GM18909 (cell line): ENCODE measurements around the gene AOX1.
"Not testable (repeated sequence)": the region's sequence is repeated elsewhere in the genome, so short reads cannot be mapped to it uniquely, and the experiment has no call there.

Experiments
- ATAC-seq: cut with Tn5 transposase; IDR thresholded peaks from one replicate; pipeline ENCODE4 v1.9.1; 2021; ENCODE audit warnings: mild to moderate bottlenecking; ENCODE audit not compliant: unreplicated experiment, poor library complexity

AOX1 gene

GRCh38 chr2:200585730-200586643 is at the start of gene AOX1:
TSS of gene AOX1 (plus strand) at chr2:200586014. CDS start at chr2:200586109, 95 bp downstream.
- no peak for ATAC-seq

GRCh38 chr2:200538139-200538538 is 47.7 kb upstream of the AOX1 start:
- ATAC-seq = no peak

- ATAC-seq = no peak
Measured at GRCh38 chr2:200540793-200541192, 45.0 kb upstream of the AOX1 start.

- not testable (repeated sequence) for ATAC-seq
Measured at GRCh38 chr2:200566596-200566995, 19.2 kb upstream of the AOX1 start.

- ATAC-seq = no peak
Measured at GRCh38 chr2:200567932-200568331, 17.9 kb upstream of the AOX1 start.

- no peak for ATAC-seq
Measured at GRCh38 chr2:200575957-200576356, 9.9 kb upstream of the AOX1 start.

DNA sequence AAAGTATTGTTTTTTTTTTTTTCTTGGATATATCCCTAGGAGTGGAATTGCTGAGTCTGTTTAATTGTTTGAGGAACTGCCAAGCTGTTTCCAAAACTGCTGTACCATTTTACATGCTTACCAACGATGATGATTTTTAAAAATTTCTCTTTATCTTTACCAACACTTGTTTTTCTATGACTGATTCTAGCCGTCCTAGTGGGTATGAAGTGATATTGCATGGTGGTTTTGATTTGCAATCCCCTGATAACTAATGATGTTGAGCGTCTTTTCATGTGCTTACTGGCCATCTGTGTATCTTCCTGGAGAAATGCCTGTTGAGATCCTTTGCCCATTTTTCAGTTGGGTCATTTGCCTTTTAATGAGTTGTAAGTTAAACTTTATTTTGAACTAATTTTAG is 8.8 kb upstream of the AOX1 start:
- ATAC-seq = no peak

DNA sequence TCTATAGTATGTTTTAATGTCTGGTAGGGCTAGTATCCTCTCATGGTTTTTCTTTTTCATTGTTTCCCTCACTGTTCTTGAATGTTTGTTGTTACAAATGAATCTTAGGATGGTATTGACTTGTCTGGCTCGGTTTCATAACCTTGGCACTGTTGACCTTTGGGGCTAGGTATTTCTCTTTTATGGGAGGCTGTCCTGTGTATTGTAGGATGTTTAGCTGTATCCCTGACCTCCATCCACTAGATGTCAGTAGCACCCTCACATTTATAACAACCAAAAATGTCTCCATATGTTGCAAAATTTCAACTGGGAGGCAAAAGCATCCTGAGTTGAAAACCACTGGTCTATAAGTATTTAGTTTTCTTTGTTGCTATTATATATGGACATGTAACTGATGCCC is 7.0 kb upstream of the AOX1 start:
- ATAC-seq = no peak

GRCh38 chr2:200584639-200585038 is 1.2 kb upstream of the AOX1 start:
- no peak for ATAC-seq

GRCh38 chr2:200585340-200585729 is 479 bp upstream of the AOX1 start:
- ATAC-seq = no peak

DNA sequence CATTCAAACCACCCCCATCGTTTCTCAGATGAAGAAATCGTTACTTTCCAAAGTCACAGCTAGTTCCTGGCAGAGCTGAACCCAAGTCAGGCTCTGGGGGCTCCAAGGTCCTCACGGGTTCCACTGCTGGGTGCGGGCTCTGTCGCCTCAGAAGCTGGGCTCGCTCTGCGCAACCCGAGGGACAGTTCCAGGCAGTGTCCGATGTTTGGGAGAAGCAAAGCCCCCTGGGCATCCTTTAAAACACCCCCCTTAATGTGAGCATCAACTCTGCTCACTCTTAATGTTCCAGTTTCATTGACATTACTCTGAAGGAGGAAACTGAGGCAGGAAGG is 796 bp downstream of the AOX1 start:
- no peak for ATAC-seq

DNA sequence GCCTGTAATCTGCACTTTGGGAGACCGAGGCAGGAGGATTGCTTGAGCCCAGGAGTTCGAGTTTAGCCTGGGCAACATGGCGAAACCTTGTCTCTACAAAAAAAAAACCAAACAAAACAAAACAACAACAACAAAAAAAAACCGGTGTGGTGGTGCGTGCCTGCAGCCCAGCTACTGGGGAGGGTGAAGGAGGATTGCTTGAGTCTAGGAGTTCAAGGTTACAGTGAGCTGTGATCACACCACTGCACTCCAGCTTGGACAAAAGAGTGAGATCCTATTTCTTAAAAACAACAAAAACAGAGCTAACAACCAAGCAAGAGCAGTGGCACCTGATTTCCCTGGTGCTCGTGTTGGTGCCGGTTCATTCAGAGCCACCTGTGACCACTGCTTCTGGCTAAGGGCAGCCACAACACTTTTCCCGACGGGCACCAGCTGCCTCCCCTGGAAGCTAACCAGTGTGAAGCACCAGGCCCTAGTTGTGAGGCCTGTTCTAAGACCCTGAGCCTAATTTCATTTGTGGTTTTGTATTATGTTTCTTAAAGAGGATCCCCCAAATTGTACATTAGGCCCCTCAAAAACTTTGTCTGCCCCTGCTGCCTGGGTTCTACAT is 1.3 kb downstream of the AOX1 start:
- no peak for ATAC-seq

DNA sequence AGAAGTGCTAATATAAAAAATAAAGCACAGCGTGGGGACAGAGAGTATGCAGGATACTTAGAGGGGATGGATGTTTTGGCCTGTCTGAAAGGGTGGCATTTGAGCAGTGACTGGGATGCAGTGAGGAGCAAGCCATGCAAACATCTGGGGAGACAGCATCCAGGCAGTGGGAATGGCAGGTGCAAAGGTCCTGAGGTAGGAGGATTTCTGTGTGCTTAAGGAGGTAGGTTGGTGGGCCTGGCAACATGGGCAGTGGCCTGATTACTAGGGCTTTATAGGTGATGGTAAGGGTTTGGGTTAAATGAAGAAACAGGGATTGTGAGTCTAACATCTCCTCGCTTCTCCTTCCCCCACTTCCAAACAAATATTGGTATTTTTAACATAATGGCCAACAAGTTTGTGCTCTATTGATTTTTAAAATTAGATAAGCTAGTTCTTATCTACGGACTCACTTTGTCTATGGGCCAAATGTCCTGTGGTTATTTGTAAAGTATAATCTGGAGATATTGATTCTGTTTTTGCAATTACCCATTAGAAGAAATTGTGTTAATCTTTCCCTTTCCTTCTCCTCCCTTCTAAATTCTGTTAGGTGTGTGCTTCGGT is 2.4 kb downstream of the AOX1 start:
- ATAC-seq = no peak

GRCh38 chr2:200590090-200590489 is 4.3 kb downstream of the AOX1 start:
- no peak for ATAC-seq

DNA sequence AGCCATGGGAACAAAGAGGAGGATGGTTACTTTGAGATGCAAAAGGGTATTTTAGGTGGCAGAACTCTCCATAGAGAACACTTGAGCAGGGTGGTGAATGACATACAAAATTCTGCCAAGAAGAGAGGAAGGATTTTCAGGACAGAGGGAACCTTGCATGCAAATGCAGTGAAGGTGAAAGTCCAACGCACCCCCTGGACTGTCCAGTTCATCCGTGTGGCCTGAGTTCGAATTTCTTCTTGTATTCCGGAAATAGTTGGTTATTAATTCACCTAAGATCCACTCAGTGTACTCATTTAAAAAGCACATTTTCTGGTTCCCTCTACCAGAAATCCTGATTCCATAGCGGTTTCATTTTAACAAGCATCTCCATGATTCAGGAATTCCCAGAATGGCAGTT is 5.5 kb downstream of the AOX1 start:
- ATAC-seq = no peak

DNA sequence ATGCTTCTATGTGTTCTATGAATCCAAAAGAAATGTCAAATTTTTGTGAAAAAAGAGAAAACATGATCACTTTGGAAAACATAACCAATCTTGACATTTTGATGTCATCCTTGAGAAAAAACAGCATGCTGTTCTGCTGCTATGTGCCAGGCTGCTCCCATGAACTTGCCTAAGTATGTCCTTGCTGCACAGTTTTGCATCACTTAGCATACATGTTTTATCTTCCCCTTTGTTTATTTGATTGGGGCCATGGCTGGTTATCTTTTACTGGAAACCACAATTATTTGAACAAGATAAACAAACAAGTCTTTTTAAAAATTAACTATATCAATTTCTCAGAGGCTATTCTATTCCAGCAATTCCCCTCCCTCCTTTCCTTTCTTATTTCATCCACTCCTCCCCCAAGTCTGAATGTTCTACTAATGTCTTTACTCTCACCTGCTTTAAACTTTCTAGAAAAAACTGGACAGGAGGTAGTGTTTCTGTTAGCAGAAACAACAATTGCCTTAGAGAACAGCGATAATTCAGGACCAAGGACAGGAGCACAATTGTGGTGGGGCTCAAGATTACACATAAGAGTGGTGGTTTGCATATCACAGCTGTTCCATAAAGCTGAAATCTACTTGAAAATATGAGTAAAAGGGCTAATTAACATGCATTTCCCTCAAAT is 6.7 kb downstream of the AOX1 start:
- no peak for ATAC-seq

DNA sequence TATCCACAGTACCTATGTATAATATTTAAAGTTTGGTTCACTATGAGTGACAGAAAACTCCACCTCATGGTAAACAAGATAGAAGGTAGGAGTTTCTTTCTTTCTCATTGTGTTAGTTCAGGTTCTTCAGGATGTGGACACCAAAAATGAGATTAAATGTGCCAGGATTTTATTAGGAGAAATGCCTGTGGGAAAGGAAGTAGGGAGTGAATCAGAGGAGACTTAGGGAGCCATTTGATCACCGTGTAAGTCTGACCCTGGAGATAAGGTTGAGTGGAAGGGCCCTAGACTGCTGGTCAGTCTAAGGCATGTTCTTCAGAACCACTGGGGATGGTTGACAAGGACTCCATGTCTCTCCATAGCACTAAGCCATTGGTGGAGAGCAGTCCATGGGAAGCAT is 8.1 kb downstream of the AOX1 start:
- no peak for ATAC-seq

DNA sequence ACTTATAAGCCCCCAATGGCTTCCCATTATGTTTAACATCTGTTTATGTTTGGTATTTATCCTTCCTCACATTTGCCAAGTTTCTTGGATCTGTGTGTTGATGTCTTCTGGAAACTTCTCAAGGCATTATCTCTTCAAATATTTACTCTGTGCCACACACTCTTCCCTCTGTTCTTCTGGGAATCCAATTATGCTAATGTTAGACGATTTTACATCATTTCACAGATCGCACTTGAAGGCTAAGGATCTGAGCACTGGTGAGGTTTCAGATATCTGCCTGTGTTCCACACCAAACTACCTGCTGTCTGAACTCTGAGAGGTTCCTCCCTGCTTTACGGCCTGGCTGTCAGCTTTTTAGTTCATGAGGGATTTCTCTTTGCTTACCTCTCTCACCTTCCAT is 10.1 kb downstream of the AOX1 start:
- no peak for ATAC-seq

DNA sequence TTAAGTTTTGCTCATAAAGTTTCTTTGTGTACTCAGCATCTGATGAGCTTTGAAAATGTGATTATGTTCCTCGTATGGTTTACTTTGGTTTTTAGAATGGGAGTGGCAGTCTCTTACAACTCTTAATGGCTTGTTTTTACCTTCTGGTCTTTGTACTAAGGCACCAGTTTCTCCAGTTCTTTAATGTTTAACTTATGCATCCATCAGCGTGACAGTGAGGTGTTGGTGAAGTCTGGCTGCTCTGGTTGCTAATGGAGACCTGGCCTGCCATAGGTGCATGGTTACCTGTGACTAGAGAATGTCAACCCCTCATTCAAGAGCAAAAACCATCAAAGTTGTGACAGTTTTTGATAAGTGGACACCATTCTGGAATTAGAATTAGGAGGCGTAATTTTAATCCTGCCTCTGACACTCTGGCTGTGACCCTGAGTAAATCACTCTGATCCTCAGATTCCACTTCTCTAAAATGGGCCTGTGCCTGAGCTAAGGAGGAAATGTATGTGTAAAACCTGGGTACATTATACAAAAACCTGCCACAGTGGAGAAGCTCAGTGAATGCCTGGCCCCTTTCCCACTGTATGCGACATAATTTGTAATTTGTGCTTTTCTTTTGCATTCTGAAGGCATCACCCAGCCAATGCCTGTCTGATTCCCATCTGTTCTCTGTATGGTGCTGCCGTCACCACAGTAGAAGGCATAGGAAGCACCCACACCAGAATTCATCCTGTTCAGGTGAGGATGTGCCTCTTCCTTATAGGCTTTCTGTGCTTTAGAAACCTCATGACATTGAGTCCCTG is 11.2 kb downstream of the AOX1 start:
- no peak for ATAC-seq

DNA sequence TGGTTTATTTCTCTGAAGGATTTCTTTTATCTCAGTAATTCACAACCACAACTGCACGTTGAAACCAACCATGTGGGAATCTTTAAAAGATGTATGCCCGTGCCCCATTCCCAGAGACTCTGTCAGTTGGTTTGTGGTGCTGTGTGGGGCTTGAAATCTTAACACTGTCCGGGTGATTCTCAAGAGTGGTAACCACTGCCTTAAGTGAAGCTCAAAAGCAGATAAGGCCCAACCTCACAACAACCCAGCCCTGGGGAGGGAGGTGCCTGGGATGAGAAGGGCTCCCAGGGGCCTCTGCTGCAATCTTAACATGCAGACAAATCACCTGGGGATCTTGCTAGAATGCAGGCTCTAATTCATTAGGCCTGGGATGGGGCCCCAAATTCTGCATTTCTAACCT is 13.4 kb downstream of the AOX1 start:
- no peak for ATAC-seq
